ENCODE data around the gene BCL6. TPM values are rescaled to one million over a fixed set of nuclear protein-coding genes. Genes with fewer than 3 reads are reported as not detected.

The BCL6 gene
- total and polyA plus RNA-seq, 2 of the 8 experiments (the other 6 are each of a cell fraction or from before 2014, with no cell fraction given), result 5.7 to 10.4 TPM

DNA sequence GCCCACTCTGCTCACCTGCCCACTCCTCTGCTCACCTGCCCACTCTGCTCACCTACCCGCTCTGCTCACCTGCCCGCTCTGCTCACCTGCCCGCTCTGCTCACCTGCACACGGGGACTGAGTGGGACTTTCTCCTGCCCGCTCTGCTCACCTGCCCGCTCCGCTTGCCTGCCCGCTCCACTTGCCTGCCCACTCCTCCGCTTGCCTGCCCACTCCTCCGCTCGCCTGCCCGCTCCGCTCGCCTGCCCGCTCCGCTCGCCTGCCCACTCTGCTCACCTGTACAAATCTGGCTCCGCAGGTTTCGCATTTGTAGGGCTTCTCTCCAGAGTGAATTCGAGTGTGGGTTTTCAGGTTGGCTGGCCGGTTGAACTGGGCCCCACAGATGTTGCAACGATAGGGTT is 20.0 kb downstream of the BCL6 start:
- Histone ChIP-seq H2AFZ (ENCODE audit: low read length) (no peak overlapping the region), H2AK5ac (ENCODE audit: low read depth, low read length) (no peak overlapping the region), H3K23me2 (ENCODE audit: low read depth, low read length) (no peaks in the 10 kb centered on the region), H2BK120ac (replicated peaks; ENCODE audit: low read depth, low read length) (no peak overlapping the region), H3K36me3 (ENCODE audit: control insufficient read depth in 2 of 4, insufficient read depth in 4 of 4, low read length in 3 of 4) (peaks cover 6 to 68% (median 33%) of the 10 kb centered on the region in 4 experiments; a peak in 6 of 8 replicates), H4K5ac (ENCODE audit: insufficient read length, low read depth, low read length) (no peak overlapping the region), H3K9ac (replicated peaks in 1 of 4; ENCODE audit: extremely low read depth in 1 of 4, low read depth in 3 of 4, low read length in 3 of 4) (no peak overlapping the region), H2BK5ac (ENCODE audit: low read depth, low read length) (no peak overlapping the region), H3K27ac (ENCODE audit: low read depth, low read length) (no peak overlapping the region), H4K20me1 (replicated peaks in 1 of 2; ENCODE audit: control insufficient read depth in 1 of 2, insufficient read depth in 2 of 2, low read length in 2 of 2) (no peaks in the 10 kb centered on the region), H4K91ac (replicated peaks; ENCODE audit: insufficient read length, low read length) (no peak overlapping the region), H3K4me3 (ENCODE audit: extremely low read depth in 1 of 4, insufficient read depth in 2 of 4, low read depth in 3 of 4, low read length in 4 of 4) (no peak overlapping the region), H3K4me2 (ENCODE audit: insufficient read depth in 1 of 2, low read depth in 2 of 2, low read length in 2 of 2) (no peak overlapping the region), H2BK20ac (ENCODE audit: low read length) (no peak overlapping the region), H3K4me1 (replicated peaks in 1 of 4; ENCODE audit: control insufficient read depth in 3 of 4, insufficient read depth in 4 of 4, low read length in 3 of 4) (peaks cover 0 to 3% (median 0%) of the 10 kb centered on the region in 4 experiments; a peak in 2 of 7 replicates), H3K27me3 (replicated peaks in 1 of 4; ENCODE audit: control insufficient read depth in 3 of 4, extremely low read depth in 1 of 4, insufficient read depth in 3 of 4, low read length in 3 of 4) (no peaks in the 10 kb centered on the region), H3K56ac (replicated peaks; ENCODE audit: insufficient read length, low read depth, low read length) (no peak overlapping the region), H3K9me3 (ENCODE audit: insufficient read depth in 2 of 2, low read depth in 1 of 2, low read length in 1 of 2) (no peaks in the 10 kb centered on the region), H2BK12ac (ENCODE audit: low read depth, low read length) (no peak overlapping the region), H3K14ac (ENCODE audit: insufficient read length) (no peak overlapping the region), H2BK15ac (ENCODE audit: low read length) (no peak overlapping the region), H3K79me1 (ENCODE audit: low read depth, low read length) (no peaks in the 10 kb centered on the region), H3K79me2 (ENCODE audit: control insufficient read depth in 1 of 2, insufficient read depth in 2 of 2, low read length in 2 of 2) (no peaks in the 10 kb centered on the region), H3K4ac (replicated peaks; ENCODE audit: insufficient read length, low read depth, low read length) (no peak overlapping the region), H3K18ac (ENCODE audit: extremely low read depth, low read length) (no peak overlapping the region), H4K8ac (ENCODE audit: extremely low read depth, insufficient read depth, low read length) (no peak overlapping the region), H3K23ac (ENCODE audit: insufficient read length) (no peak overlapping the region)
- DNase-seq (ENCODE audit: low read depth in 1 of 2, low spot score in 2 of 2) (no peak), FAIRE-seq (no peak)
- WGBS, 2 experiments (ENCODE audit: extremely low coverage in 1 of 2, insufficient coverage in 1 of 2, insufficient read length in 1 of 2, insufficient replicate concordance in 2 of 2, low coverage in 1 of 2, low lambda C conversion rate in 2 of 2, missing lambda C conversion rate in 1 of 2), result 96% methylated on average over 22 of the region's 22 CpGs; no CpG with 5 or more reads in 1 of the 2 experiments
- ChIA-PET POLR2A (ENCODE audit: partially characterized antibody) (no interaction called here), CTCF (ENCODE audit: partially characterized antibody) (interaction anchor here (1.1 kb wide), 1 partner anchor 13 kb away, joined by 5 read pairs; no protein-coding TSS in a partner anchor)
- TF ChIP-seq POLR2A (IDR thresholded peaks at IDR 0.05; ENCODE audit: control extremely low read depth in 1 of 2, low read depth in 2 of 2, low read length in 2 of 2) (no peak), FOSL1 (IDR thresholded peaks at IDR 0.05; ENCODE audit: insufficient read depth, low read depth, low read length) (no peak), SIN3A (conservative IDR thresholded peaks at IDR 0.05 in 1 of 2, IDR thresholded peaks at IDR 0.05 in 1 of 2; ENCODE audit: low read depth in 1 of 2, low read length in 2 of 2) (no peak), TCF12 (IDR thresholded peaks at IDR 0.05; ENCODE audit: low read depth, low read length) (no peak), CTCF (IDR thresholded peaks at IDR 0.05; ENCODE audit: control extremely low read depth in 1 of 3, insufficient read depth in 1 of 3, low read depth in 1 of 3, low read length in 3 of 3) (no peak), ATF3 (IDR thresholded peaks at IDR 0.05; ENCODE audit: insufficient read depth, low read depth, low read length) (no peak), ZNF274 (IDR thresholded peaks at IDR 0.05; ENCODE audit: borderline replicate concordance, extremely low read depth, low read length) (no peak), SUZ12 (IDR thresholded peaks at IDR 0.05; ENCODE audit: low read length) (no peak), RFX5 (IDR thresholded peaks at IDR 0.05; ENCODE audit: borderline replicate concordance, low read depth, low read length) (no peak)
- TF ChIP-seq, protein P1, sequence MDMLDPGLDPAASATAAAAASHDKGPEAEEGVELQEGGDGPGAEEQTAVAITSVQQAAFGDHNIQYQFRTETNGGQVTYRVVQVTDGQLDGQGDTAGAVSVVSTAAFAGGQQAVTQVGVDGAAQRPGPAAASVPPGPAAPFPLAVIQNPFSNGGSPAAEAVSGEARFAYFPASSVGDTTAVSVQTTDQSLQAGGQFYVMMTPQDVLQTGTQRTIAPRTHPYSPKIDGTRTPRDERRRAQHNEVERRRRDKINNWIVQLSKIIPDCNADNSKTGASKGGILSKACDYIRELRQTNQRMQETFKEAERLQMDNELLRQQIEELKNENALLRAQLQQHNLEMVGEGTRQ (IDR thresholded peaks at IDR 0.05; ENCODE audit: low read length), result no peak
